ENCODE data around the gene STYXL1.

GRCh38 chr7:75996476-75996875 lies 51.3 kb downstream of the STYXL1 start:
- TF ChIP-seq POLR2A (IDR thresholded peaks at IDR 0.05) (no peak), EP300 (IDR thresholded peaks at IDR 0.05) (no peak)
- TF ChIP-seq, protein P1, sequence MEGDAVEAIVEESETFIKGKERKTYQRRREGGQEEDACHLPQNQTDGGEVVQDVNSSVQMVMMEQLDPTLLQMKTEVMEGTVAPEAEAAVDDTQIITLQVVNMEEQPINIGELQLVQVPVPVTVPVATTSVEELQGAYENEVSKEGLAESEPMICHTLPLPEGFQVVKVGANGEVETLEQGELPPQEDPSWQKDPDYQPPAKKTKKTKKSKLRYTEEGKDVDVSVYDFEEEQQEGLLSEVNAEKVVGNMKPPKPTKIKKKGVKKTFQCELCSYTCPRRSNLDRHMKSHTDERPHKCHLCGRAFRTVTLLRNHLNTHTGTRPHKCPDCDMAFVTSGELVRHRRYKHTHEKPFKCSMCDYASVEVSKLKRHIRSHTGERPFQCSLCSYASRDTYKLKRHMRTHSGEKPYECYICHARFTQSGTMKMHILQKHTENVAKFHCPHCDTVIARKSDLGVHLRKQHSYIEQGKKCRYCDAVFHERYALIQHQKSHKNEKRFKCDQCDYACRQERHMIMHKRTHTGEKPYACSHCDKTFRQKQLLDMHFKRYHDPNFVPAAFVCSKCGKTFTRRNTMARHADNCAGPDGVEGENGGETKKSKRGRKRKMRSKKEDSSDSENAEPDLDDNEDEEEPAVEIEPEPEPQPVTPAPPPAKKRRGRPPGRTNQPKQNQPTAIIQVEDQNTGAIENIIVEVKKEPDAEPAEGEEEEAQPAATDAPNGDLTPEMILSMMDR (IDR thresholded peaks at IDR 0.05), result no peak

All from sigmoid colon (tissue), 4 donors.